SHP77 treated with DMSO at 0.1 percent for 48 hours (cell line): ENCODE data around the gene HRH1.
"Not testable (repeated sequence)": the region's sequence is repeated elsewhere in the genome, so short reads cannot be mapped to it uniquely, and the experiment has no call there.

Experiments used
- DNase-seq: peaks from one replicate; lab custom pipeline; 2025; lab: John Stamatoyannopoulos, UW

HRH1 gene

DNA sequence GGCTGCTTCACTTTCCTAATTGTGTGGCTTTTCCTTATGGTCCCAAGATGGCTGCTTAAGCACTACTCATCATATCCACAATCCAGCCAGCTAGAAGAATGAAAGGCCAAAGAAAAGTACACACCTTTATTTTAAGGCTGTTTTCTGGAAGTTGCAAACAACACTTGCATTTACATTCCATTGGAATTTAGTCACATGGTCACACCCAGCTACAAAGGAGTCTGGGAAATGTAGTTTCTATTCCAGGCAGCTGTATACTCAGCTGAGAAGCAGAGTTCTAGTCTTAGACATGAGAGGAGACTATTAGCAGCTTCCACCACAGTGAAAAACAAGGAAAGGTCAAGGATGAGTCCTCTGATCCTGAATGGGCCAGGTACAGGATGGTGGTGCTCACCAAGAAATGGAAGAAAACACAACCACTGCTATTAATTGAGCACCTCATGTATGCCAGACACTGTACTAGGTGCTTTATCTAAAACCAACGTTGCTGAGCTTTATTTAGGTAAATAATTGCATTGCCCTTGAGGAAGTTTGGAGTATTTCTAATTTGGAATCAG, 89.9 kb downstream of the HRH1 start:
- DNase-seq = no peak

DNA sequence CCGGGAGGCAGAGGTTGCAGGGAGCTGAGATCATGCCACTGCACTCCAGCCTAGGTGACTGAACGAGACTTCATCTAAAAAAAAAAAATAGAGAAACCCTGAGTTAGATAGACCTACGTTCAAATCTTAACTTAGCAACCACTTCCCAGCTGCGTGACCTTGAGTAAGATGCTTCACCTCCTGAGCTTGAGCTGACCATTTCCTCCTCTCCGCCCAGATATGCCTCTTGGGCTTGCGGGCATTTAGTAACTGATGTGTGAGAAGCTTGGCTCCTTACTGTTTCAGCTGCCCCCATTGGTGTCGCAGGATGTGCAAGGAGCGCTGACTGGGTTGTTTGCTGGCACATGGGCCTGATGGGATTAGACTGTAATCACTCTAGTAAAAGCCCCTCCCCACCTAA, 91.0 kb downstream of the HRH1 start:
- DNase-seq = no peak

DNA sequence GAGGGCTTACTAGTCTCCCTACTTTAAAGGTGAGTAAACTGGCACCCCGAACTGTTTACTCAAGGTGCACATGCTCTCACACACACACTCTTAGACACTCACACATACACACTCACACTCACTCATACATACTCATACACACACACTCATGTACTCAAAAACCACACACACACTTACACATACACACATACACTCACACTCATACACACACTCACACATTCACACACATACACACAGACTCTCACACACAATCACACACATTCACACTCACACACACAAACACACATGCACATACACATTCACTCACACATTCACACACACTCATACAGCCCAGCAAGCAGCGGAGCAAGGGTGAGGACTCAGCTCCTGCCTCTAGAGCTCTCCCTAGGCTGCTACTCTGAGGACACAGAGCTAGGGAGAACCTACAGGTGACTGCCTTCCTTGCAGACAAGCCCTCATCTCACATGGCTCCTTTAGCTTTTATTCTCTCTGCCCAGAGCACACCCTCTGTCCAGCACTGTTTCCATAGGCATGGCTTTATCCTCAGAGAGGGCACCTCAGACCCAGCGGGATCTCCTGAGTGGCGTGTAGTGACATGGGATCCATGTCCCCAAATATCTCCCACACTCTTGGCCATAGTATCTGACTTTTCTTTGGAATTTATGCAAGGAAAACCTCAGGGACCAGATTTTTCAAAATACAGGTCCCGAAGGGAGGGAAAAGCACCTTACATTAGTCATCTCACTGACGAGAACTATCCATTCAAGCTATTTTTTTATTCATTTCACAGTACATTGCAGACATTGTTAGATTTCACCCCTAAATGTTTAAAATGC, 91.8 kb downstream of the HRH1 start:
- DNase-seq = no peak

DNA sequence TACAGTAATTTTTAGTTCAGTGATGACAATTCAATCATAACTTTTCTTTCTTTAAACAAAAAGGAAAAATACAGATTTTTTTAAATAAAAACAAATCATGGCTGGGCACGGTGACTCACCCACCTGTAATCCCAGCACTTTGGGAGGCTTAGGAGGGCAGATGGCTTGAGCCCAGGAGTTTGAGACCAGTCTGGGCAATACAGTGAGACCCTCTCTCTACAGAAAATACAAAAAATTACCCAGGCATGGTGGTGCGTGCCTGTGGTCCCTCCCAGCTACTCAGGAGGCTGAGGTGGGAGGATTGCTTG, 92.3 kb downstream of the HRH1 start:
- DNase-seq = no peak

DNA sequence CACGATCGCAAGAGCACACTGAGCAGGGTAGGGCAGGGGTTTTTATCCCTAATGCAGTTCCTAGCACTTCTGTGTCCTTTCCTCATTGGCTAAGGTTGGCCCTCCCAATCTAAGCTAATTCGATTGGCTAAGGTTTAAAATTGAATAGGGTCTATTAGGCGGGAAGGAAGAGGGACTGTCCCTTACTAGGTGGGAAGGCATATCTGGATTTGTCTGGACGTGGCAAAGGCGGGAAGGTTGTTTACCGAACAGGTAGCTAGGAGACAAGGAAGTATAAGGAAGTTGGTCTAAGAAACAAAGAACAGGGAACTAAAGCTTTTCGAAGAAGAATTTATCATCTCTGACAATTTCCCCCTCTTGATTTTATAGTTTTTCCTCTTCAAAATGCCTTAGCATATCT, 93.1 kb downstream of the HRH1 start:
- no peak for DNase-seq

DNA sequence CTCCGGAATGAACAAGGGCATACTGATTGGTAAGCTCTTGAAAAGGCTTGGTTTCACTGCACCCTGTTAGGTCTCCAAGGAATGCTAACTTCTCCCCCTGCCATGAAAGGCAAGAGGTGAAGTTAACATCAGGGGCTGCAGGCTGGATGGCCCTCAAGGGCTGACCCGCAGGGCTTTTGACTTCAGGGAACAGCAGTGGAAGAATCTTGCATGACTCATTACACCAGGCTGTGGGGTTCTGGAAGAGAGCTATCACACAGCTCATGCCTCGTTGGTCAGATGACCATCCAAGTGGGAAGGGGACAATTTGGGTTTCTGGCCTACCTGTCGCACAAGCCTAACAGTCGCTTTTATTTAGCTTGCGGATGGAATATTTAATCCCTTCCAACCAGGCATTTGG, 94.3 kb downstream of the HRH1 start:
- DNase-seq = no peak

DNA sequence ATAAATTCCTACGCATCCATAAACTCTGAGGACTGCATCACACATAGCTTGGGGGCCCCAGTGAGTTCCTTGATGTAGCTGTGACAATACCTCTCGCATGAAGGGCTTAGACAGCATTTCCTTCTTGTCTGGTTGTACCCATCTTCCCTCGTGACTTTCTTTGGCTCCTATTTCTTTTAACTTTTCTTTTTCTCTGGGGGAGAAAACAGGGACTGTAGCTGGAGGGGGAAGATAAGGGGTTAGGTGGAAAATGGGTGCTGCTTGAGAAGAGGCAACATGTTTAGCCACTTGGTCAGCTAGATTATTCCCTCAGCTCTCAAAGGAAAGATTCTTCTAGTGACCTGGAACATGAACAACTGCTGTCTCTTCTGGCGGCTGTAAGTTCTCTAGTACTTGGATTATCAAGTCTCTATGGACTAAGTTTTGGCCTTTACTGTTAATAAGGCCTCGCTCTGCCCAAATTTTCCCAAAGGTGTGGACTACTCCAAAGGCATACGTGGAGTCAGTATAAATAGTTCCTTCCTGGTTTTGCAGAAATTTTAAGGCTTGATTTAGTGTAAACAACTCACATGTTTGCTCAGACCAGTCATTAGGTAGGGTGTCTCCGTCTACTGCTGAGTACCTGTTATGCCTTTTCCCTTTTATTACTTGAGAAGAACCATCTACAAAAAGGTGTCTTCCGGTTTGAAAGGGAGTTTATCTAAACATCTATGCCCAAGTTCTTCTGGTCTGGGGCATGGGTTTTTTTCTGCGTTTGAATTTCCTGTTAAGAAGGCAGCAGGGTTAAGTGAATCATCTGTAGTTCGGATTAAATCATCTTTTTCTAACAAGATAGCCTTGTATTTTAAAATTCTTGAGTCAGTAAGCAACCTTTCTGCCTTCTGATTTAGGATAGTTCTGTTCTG, 96.9 kb downstream of the HRH1 start:
- no peak for DNase-seq

DNA sequence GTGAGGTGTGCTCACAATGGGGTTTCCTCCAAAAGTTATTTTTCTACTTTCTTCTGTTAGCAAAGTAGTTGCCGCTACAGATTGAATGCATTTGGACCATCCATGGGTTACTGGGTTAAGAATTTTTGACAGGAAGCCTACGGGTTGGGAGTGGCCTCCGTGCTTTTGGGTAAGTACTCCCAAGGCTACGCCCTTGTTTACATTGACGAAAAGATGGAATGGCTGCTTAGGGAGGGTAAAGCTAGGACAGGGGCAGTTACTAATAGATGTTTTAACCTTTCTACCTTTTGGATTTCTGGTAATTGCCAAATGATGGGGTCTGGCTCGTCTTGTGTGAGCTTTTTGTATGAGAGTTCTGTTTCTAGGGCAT, 97.5 kb downstream of the HRH1 start:
- DNase-seq = no peak

DNA sequence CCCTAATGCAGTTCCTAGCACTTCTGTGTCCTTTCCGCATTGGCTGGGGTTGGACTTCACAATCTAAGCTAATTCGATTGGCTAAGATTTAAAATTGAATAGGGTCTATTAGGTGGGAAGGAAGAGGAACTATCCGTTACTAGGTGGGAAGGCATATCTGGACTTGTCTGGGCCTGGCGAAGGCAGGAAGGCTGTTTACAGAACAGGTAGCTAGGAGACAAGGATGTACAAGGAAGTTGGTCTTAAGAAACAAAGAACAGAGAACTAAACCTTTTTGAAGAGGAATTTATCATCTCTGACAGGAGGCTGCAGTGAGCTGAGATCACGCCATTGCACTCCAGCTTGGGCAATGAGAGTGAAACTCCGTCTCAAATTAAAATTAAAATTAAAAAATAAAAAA, 100.6 kb downstream of the HRH1 start:
- DNase-seq = no peak

DNA sequence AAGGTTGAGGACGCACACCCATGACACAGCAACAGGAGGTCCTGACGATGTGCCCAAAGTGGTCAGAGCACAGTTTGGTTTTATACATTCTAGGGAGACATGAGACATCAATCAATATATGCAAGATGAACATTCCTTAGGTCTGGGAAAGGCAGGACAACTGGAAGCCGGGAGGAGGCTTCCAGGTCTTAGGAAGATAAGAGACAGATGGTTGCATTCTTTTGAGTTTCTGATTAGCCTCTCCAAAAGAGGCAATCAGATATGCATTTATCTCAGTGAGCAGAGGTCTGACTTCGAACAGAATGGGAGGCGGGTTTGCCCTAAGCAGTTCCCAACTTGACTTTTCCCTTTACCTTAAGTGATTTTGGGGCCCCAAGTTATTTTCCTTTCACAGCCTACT, 101.2 kb downstream of the HRH1 start:
- not testable (repeated sequence) for DNase-seq

DNA sequence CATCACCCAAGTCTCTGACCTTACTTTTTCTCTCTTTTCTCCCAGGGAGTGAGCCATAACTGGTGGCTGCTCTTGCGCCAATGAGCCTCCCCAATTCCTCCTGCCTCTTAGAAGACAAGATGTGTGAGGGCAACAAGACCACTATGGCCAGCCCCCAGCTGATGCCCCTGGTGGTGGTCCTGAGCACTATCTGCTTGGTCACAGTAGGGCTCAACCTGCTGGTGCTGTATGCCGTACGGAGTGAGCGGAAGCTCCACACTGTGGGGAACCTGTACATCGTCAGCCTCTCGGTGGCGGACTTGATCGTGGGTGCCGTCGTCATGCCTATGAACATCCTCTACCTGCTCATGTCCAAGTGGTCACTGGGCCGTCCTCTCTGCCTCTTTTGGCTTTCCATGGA, 104.7 kb downstream of the HRH1 start:
- no peak for DNase-seq

DNA sequence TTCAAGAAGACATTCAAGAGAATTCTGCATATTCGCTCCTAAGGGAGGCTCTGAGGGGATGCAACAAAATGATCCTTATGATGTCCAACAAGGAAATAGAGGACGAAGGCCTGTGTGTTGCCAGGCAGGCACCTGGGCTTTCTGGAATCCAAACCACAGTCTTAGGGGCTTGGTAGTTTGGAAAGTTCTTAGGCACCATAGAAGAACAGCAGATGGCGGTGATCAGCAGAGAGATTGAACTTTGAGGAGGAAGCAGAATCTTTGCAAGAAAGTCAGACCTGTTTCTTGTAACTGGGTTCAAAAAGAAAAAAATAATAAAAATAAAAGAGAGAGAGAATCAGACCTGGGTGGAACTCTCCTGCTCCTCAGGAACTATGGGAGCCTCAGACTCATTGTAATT, 106.2 kb downstream of the HRH1 start:
- DNase-seq = no peak

DNA sequence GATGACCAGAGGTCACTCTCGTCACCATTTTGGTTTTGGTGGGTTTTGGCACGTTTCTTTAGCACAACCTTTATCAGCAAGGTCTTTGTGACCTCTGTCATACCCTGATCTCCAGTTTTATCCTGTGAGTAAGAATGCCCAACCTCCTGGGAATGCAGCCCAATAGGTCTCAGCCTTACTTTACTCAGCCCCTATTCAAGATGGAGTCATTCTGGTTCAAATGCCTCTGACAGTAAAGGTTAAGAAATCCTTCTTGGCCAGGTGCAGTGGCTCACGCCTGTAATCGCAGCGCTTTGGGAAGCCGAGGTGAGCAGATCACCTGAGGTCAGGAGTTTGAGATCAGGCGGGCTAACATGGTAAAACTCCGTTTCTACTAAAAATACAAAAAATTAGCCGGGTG, 114.7 kb downstream of the HRH1 start:
- no peak for DNase-seq

DNA sequence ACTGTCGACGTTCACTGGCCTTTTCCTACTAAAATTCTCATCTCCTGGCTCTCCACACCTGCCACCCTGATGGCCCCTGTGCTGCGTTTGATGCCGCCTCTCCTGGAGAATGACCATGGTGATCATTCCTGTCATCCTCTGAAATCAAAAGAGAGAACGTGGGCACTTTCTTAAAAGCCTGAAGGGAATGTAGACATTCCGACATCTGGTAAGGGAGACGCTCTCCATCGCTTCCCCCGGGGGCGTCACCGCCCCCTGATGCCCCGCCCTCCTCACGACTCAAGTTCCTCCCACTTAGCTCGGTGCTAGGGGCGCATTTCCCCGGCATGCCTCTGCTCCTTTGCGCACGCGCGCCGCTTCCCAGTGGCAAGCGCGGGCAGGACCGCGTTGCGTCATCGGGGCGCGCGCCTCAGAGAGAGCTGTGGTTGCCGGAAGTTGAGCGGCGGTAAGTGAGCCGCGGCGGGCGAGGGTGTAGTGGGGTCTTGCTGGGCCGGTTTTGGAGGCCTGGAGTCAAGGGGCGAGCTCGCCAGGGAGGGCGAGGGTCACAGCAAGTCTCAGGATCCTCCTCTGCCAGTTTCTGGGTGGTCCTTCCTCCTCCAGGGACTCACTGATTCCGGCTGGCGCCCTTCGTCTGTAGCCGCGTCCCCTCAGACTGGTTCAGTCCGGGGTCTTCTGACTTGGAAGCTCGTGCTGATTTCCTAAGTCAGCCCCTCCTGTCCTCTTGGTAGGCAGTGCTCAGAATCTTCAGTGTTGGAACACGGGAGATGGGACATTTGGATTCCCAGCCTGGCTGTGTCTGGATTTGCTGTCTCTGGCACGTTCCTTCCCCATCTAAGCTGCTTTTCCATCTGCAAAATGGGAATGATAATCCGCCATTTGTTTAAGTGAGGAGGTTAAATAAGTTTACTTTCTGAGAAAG, 118.0 kb downstream of the HRH1 start, which contains the start of gene ATG7:
Gene ATG7 (plus strand): TSS at position 412 of the 919 bp plus-strand sequence. CDS start 26,299 bp downstream, outside the sequence.
- peak; percentile 91 for DNase-seq

DNA sequence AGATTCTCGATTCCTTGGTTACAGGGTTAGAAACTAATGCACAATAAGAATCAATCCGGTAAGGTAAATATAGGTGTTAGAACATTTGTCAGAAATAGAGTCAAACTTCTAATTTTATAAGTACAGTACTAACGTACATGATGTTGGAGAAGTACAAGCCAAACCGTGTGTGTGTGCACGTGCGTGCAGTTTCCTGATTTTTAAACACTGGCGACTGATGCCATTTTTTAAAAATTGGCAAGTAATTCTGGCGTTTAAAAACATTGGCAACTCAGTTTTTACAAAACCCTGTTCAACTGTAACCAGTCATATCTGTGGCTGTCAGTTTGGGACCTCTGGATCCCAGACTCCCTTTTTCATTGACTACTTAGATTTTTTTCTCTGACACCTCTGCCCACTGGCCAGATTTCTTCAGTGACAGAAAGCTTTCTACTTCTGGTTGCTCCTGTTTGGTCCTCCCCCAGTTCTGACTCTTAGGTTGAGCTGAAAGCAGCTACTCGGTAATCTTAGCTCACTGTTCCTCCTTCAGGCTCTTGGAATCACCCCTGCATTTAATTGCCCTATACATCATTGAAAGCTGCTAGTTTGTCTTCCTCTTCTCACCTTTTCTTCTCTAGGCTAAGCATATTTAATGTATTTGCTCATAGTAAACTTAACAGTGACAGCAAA, 118.7 kb downstream of the HRH1 start:
- DNase-seq = no peak

DNA sequence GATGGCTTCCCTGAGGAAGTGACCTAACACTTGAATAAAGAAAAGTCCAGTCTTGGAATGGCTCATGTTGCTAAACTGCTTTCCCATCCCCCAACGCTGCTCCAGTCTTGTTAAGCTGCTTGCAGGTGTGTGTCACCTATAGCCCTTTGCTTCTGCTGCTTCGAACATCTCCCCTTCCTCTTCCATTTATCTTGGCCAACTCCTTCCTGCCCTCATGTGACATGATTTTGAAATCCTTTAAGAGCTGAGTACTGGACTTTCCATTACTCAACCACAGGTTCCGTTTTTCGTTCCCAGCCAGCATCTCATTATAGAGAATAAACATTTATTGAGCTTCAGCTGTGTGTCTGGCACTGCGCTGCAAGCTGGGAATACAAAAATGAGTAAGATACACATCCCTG, 119.6 kb downstream of the HRH1 start:
- DNase-seq = no peak

DNA sequence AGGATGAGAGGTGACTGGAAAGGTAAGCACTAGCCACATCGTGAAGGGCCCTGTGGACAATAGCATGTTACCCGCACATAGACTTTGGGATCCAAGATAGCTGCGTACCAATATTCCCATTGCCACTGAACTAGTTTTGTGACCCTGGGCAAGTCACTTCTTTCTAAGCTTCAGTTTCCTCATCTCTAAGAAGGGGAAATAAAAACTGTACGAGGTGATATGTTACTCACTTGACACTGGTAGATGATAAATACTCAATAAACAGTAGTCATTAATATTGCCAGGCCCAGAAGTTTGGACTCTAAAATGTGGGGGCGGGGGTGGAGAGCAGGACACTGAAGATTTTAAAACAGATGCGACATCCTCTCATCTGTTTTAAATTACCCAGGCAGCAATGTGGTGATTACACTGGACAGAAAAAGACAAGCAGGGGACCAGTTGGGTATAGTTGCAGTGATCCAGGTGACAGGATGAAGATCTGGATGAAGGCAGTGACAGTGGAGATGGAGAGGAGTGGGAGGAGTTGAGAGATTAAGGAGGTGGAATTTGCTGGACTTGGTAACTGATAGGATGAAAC, 120.4 kb downstream of the HRH1 start:
- no peak for DNase-seq

DNA sequence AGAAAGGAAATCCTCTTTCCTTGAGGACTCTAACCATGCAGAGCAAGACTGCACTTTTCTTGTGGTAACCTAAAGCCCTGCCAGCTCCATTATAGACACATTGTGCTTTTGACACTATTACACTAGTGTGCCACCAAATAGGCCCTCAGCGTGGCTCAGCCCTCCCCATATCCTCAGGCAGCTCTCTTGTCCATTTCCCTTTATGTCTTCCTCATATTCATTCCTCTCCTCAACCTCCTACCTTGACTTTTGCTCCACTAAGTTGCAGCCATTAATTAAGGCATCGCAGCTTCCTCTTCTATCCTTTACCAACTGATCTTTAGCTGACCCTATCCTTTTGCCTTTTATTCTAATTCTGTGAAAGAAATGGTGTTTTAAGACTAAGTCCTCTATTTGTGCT, 121.6 kb downstream of the HRH1 start:
- no peak for DNase-seq

DNA sequence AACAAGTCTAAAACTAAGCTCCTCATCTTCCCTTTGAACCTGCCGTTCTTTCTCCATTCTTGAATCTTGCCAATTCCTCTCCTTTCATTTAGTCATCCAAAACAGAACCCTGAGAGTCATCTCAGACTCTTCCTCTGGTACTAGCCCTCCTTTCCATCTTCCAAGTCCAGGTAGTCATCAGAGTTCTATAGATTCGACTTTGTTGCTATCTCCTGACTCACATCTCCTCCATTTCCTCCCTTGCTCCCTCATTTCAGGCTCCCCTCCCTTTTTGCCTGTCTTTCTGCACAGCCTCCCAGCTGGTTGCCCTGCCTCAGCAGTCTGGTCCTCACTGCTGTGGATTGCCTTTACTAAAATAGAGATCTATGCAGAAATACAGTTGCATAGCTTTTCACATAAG, 122.6 kb downstream of the HRH1 start:
- DNase-seq = no peak

DNA sequence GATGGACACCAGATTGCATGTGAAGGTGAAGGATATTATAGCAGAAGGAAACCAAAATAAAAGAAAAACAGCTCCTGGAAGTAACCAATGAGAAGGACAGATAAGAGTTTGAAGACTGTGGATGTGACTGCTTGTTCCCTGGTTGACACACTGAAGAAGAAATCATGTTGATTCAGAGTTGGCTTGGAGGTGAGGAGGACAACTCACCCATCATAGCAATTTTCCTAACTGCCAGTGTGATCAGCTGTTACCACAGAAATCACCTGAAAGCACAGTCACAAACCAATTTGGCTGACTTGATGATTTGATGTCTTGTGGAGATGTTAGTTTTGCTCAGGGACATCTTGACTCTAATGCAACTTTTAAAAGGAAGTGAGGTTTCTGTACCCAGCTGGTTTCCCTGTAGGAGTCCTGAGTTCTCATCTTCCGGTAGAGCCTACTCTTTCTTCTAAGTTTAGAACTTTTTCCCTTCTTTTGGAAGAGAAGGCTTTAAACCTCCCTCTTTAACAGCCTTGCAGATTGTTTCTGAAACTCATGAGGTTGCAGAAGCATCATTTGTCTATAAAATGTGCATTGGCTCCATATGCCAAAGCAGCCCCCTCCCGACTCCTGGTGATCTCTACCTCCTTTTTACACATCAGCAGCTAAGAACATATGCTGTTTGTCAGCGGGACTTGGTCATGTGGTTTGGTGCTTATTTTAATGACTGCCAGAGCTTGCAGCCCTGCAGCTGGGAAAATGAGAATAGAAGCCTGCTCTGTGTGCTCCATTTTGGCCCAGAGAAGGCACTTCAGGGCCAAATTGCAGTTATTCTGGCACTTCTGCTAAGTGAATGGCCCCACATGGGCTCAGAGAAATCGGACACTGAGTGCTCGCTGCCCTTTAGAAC, 128.2 kb downstream of the HRH1 start:
- no peak for DNase-seq
